Subcutaneous adipose tissue (tissue), 4 donors: ENCODE measurements around the gene FKBP2. TPM values are rescaled to one million over a fixed set of nuclear protein-coding genes. Genes with fewer than 3 reads are reported as not detected.

ENCODE experiments used
- CTCF ChIP-seq: fragments of 450-650 bp; IDR thresholded peaks from one replicate; pipeline ENCODE4 v1.5.1; 2016; ENCODE audit warnings: low read depth, mild to moderate bottlenecking, control low read depth, antibody characterized with exemption, moderate library complexity
- total RNA-seq, 4 donors: library from RNA; depleted of rRNA; stranded (reverse); fragments of >200 nt; gene quantifications; one replicate each; pipeline ENCODE4 v1.1.0, GENCODE V29; 2016

The FKBP2 gene
- total RNA-seq, 4 donors from 2014 or later = 32.0 to 40.9 (median 36.7) TPM

GRCh38 chr11:64220271-64220670 is 20.6 kb upstream of the FKBP2 start:
- no peak for TF ChIP-seq CTCF

- TF ChIP-seq CTCF = no peak
Measured at GRCh38 chr11:64220798-64221197, 20.1 kb upstream of the FKBP2 start.

- no peak for TF ChIP-seq CTCF
Measured at GRCh38 chr11:64222651-64223000, 18.3 kb upstream of the FKBP2 start.

GRCh38 chr11:64223001-64223651 is 17.8 kb upstream of the FKBP2 start:
- no peak for TF ChIP-seq CTCF

GRCh38 chr11:64224151-64224890 is 16.6 kb upstream of the FKBP2 start:
- TF ChIP-seq CTCF = no peak

- no peak for TF ChIP-seq CTCF
Measured at GRCh38 chr11:64224891-64225607, 15.8 kb upstream of the FKBP2 start.
